Suppressor macrophage treated with lipopolysaccharide for 1 hour (primary cell): ENCODE results near the gene IGF2BP2.
A peak's percentile ranks its signal among the peaks of the same experiment; 100 is the strongest.
"Not testable (repeated sequence)": the region's sequence is repeated elsewhere in the genome, so short reads cannot be mapped to it uniquely, and the experiment has no call there.

Experiments used
- DNase-seq, 3 donors: peaks; one replicate each; pipeline ENCODE4 v3.0.0-alpha.2; 2020 to 2022

IGF2BP2 gene

GRCh38 chr3:185705498-185705897, 119.3 kb downstream of the IGF2BP2 start:
- no peak for DNase-seq

GRCh38 chr3:185702262-185703225, 122.3 kb downstream of the IGF2BP2 start:
- peak; percentile 62 to 67 (median 65) for DNase-seq

- no peak for DNase-seq
Observed at GRCh38 chr3:185701611-185702261, 123.1 kb downstream of the IGF2BP2 start.

- DNase-seq: no peak
Observed at GRCh38 chr3:185699927-185700326, 124.9 kb downstream of the IGF2BP2 start.

- not testable (repeated sequence) for DNase-seq
Observed at GRCh38 chr3:185697228-185697627, 127.6 kb downstream of the IGF2BP2 start.

GRCh38 chr3:185696039-185696438, 128.8 kb downstream of the IGF2BP2 start:
- no peak for DNase-seq

GRCh38 chr3:185693985-185694653, 130.7 kb downstream of the IGF2BP2 start:
- DNase-seq: no peak

- DNase-seq: no peak
Observed at GRCh38 chr3:185691622-185692021, 133.2 kb downstream of the IGF2BP2 start.

- DNase-seq: no peak
Observed at GRCh38 chr3:185687271-185687878, 137.5 kb downstream of the IGF2BP2 start.

- peak; percentile 48 to 73 (median 67) for DNase-seq
Observed at GRCh38 chr3:185685231-185686035, 139.4 kb downstream of the IGF2BP2 start.

- DNase-seq: no peak
Observed at GRCh38 chr3:185680231-185680630, 144.6 kb downstream of the IGF2BP2 start.

- no peak for DNase-seq
Observed at GRCh38 chr3:185678027-185678426, 146.8 kb downstream of the IGF2BP2 start.

- DNase-seq: peak; percentile 62 to 77 (median 67)
Observed at GRCh38 chr3:185677146-185677829, 147.6 kb downstream of the IGF2BP2 start.

- DNase-seq: no peak
Observed at GRCh38 chr3:185667574-185667973, 157.3 kb downstream of the IGF2BP2 start.

- no peak for DNase-seq
Observed at GRCh38 chr3:185663929-185664328, 160.9 kb downstream of the IGF2BP2 start.

- DNase-seq: no peak
Observed at GRCh38 chr3:185661772-185662171, 163.1 kb downstream of the IGF2BP2 start.

GRCh38 chr3:185661296-185661695, 163.5 kb downstream of the IGF2BP2 start:
- DNase-seq: not testable (repeated sequence)

- peak; percentile 81 to 87 (median 84) for DNase-seq
Observed at GRCh38 chr3:185659942-185660921, 164.6 kb downstream of the IGF2BP2 start.

- DNase-seq: no peak
Observed at GRCh38 chr3:185658943-185659342, 165.9 kb downstream of the IGF2BP2 start.

- DNase-seq: peak in 1 of 3 donors; percentile 11
Observed at GRCh38 chr3:185658504-185658912, 166.3 kb downstream of the IGF2BP2 start.
